HuH-7 (cell line): ENCODE measurements around the gene EEF1AKMT2.
A peak's percentile ranks its signal among the peaks of the same experiment; 100 is the strongest.

Source experiments
- DNase-seq: peaks from one replicate; pipeline ENCODE4 v3.0.0; 2011; ENCODE audit warnings: low spot score

EEF1AKMT2 gene

GRCh38 chr10:124719213-124719851 lies 72.4 kb downstream of the EEF1AKMT2 start:
- DNase-seq = no peak

DNA sequence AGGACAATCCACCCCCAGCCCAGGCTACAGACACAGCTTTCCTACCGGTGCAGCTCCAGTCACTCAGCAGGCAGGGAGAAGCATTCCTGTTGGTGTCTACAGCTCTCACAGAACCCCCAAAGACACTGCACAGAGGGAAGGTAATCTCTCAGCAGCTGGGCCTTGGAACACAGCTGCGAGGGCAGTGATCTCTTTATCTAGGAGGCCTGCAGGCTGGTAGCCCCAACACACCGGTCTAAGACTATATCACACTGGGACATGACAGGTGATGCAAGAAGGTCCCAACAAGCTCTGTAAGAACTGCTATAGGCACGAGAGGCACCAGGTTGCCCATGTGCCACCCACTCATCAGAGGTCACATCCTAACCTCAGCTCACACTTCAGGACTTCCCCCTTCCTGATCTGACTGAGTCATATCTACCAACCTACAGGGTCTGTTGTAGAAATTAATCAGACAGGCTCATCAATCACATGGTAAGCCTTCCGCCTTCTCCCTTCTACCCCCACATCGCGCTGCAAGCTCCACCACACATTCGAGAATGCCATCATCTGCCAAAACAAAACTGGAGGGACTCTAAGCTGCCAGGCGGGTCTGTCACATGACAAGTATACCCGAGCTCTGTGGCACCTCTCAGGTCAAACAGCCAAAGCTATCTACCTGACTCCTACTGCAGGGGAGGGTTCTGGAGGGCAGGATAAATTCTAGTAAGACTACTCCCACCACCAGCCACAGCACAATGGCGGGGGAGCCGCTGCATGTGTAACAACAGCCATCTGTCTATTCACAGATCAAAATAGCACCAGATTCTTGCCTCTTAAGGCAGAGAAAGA lies 73.6 kb downstream of the EEF1AKMT2 start:
- DNase-seq = no peak

- no peak for DNase-seq
Observed at GRCh38 chr10:124717041-124717757, 74.5 kb downstream of the EEF1AKMT2 start.

DNA sequence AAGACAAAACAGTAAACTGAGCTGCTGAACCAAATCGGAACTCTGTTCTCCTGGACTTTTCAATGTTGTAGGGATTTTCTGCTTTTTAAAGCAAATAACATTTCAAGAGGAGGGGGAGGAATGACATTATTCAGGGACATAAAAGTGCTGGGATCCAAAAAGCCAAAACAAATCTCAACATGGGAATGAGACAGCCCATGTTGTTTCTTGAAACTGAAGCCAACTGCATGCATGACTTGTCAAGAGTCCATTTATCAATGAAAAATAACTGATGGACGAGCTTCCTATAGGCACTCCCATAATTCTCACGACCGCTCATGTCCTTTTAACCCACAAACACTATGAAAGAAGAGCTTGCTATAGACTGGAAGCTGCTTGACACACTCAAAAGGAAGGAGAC lies 75.3 kb downstream of the EEF1AKMT2 start:
- DNase-seq = no peak

GRCh38 chr10:124715439-124715838 lies 76.2 kb downstream of the EEF1AKMT2 start:
- DNase-seq = no peak

DNA sequence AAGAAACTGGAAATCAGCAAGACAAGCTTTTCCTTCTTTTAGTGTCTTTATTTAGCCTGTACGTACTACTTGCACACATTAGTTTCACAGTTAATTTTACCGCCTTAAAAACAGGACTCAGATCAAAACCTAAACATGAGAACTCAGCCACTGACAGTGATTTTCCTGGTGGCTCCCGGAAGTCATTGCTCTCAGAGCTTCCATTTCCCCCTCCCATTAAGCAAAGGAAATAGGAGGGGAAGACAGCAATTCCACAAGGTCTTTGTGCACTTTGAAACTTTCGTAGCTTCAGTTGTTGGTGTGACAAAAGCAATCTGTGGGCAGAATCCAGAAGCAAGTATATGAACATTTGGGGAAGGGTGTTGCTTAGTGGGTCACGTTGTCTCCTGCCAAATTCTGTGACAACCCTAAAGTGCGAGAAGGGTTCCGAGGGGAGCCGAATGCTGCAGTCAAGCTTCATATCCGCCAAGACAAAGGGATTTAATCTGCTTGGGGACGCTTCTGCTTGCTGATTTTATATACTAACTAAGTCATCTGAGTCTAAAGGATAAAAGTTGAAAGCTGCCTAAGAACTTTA lies 77.9 kb downstream of the EEF1AKMT2 start:
- no peak for DNase-seq

DNA sequence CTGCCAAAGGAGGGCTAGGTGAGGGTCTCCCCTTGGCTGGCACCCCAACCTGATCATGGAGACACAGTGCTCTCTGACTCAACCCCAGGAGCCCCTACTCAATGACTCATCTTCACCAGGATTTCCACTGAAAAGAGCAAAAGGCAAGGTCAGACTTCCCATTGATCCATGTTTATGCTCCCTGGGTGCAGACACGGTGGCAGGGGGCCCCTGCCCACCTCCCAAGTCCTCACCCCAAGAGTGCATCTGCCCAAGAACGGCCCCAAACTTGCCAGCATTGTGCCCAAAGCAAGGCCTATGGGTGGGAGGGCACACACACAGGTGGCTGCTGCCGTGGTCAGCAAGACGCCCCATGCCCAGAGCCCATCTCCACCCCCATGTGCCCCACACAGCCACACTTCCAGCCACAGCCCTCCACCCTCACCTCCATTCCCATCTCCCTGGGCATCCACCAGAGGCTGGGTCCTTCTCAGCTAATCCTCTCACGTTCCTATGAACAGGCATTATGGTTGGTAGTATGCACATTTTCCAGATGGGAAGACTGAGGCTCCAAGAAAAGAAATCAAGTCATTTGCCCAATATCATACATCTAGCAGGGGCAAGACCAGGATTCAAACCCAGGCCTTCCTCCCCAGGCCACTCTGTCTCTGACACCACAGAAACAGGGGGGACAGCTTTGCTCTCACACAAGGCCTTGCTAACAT lies 78.8 kb downstream of the EEF1AKMT2 start:
- no peak for DNase-seq

- no peak for DNase-seq
Observed at GRCh38 chr10:124711145-124711544, 80.5 kb downstream of the EEF1AKMT2 start.

- no peak for DNase-seq
Observed at GRCh38 chr10:124710266-124710881, 81.3 kb downstream of the EEF1AKMT2 start.

- DNase-seq = no peak
Observed at GRCh38 chr10:124709861-124710260, 81.8 kb downstream of the EEF1AKMT2 start.

- DNase-seq = no peak
Observed at GRCh38 chr10:124708922-124709520, 82.7 kb downstream of the EEF1AKMT2 start.

GRCh38 chr10:124708246-124708779 lies 83.4 kb downstream of the EEF1AKMT2 start:
- DNase-seq = peak; percentile 78
